Keratinocyte (primary cell): ENCODE results near the gene MALRD1. TPM values are rescaled to one million over a fixed set of nuclear protein-coding genes. Genes with fewer than 3 reads are reported as not detected.
A peak's percentile ranks its signal among the peaks of the same experiment; 100 is the strongest.

Experiments
- DNase-seq: peaks from one replicate; pipeline ENCODE4 v3.0.0-alpha.2; 2011; ENCODE audit warnings: low read depth, missing footprints, low spot score
- FAIRE-seq: peaks from 2 replicates; lab custom pipeline; 2011; peaks lifted over from hg19 to GRCh38; lab: Jason Lieb, UNC
- H2AFZ ChIP-seq: 2 replicates; pipeline ENCODE4 v1.6.0; 2012; ENCODE audit warnings: low read length, control low read depth, inconsistent platforms; ENCODE audit not compliant: control insufficient read depth
- H3K27ac ChIP-seq: 2 replicates; pipeline ENCODE4 v1.5.1; 2011; ENCODE audit warnings: low read length; ENCODE audit not compliant: control insufficient read depth, insufficient read depth
- H3K27me3 ChIP-seq: 3 replicates; pipeline ENCODE4 v1.6.0; 2011; ENCODE audit warnings: low read length; ENCODE audit not compliant: control insufficient read depth, insufficient read depth; ENCODE audit errors: extremely low read depth
- H3K36me3 ChIP-seq, 2 experiments: 2 replicates in 1 of 2; 3 replicates in 1 of 2; pipeline ENCODE4 v1.5.1; 2011; ENCODE audit warnings: low read length in 2 of 2, mild to moderate bottlenecking in 1 of 2; ENCODE audit not compliant: control insufficient read depth in 2 of 2, insufficient read depth in 2 of 2; ENCODE audit errors: extremely low read depth in 1 of 2
- H3K4me1 ChIP-seq: 3 replicates; pipeline ENCODE4 v1.5.1; 2011; ENCODE audit warnings: low read length; ENCODE audit not compliant: control insufficient read depth, insufficient read depth; ENCODE audit errors: extremely low read depth
- H3K4me2 ChIP-seq: 3 replicates; pipeline ENCODE4 v1.6.0; 2011; ENCODE audit warnings: low read depth, low read length; ENCODE audit not compliant: control insufficient read depth, insufficient read depth; ENCODE audit errors: extremely low read depth
- H3K4me3 ChIP-seq, 3 experiments: fragments of 200-600 bp in 1 of 3; sonication (generic) in 1 of 3; 2 replicates in 2 of 3; 3 replicates in 1 of 3; pipeline ENCODE4 v1.5.1; 2011 to 2016; ENCODE audit warnings: low read length in 3 of 3, mild to moderate bottlenecking in 3 of 3, control low read depth in 2 of 3, inconsistent platforms in 1 of 3, low read depth in 1 of 3, mixed read lengths in 1 of 3, mixed run types in 1 of 3, moderate library complexity in 1 of 3; ENCODE audit not compliant: control insufficient read depth in 2 of 3, insufficient read depth in 2 of 3; ENCODE audit errors: extremely low read depth in 1 of 3
- H3K79me2 ChIP-seq: 2 replicates; pipeline ENCODE4 v1.6.0; 2012; ENCODE audit warnings: low read length; ENCODE audit not compliant: control insufficient read depth, insufficient read depth
- H3K9ac ChIP-seq: 3 replicates; pipeline ENCODE4 v1.6.0; 2011; ENCODE audit warnings: low read length; ENCODE audit not compliant: control insufficient read depth, insufficient read depth; ENCODE audit errors: extremely low read depth
- H3K9me1 ChIP-seq: 3 replicates; pipeline ENCODE4 v1.6.0; 2011; ENCODE audit warnings: low read length; ENCODE audit not compliant: control insufficient read depth, insufficient read depth; ENCODE audit errors: extremely low read depth
- H3K9me3 ChIP-seq: 2 replicates; pipeline ENCODE4 v1.5.1; 2012; ENCODE audit warnings: low read depth, low read length; ENCODE audit not compliant: control insufficient read depth
- H4K20me1 ChIP-seq: 3 replicates; pipeline ENCODE4 v1.6.0; 2011; ENCODE audit warnings: low read length; ENCODE audit not compliant: control insufficient read depth, insufficient read depth; ENCODE audit errors: extremely low read depth
- CTCF ChIP-seq, 3 experiments: IDR thresholded peaks in 1 of 3; conservative IDR thresholded peaks in 1 of 3; optimal IDR thresholded peaks in 1 of 3; 2 replicates in 2 of 3; 3 replicates in 1 of 3; pipeline versions ENCODE3 to v1.5.1; 2011; ENCODE audit warnings: low read length in 3 of 3, mild to moderate bottlenecking in 3 of 3, moderate library complexity in 2 of 3, control low read depth in 1 of 3, inconsistent platforms in 1 of 3; ENCODE audit not compliant: insufficient read depth in 2 of 3; ENCODE audit errors: extremely low read depth in 1 of 3
- EZH2 ChIP-seq: IDR thresholded peaks from one replicate; pipeline ENCODE4 v1.6.1; 2012; ENCODE audit warnings: inconsistent platforms, mild to moderate bottlenecking, low read length, moderate library complexity
- dilution Hi-C: fragments of 300-500 bp; cut with MboI; formaldehyde crosslinking; loops from one replicate; pipeline ENCODE4 v1.7.0; 2020; ENCODE audit warnings: low sequenced_read_pairs; ENCODE audit not compliant: extremely low pct_ligation_motif_present
- polyA plus RNA-seq, 5 experiments: library from polyadenylated mRNA; depleted of rRNA in 3 of 5; stranded (reverse) in 3 of 5; stranded (forward) in 1 of 5; unstranded in 1 of 5; fragments of >200 nt; gene quantifications; 1 replicate in 1 of 5; 2 replicates in 3 of 5; 3 replicates in 1 of 5; pipeline versions ENCODE4 v1.2.1 to v1.2.3, GENCODE V29; 2011 to 2012; ENCODE audit warnings: missing spikeins in 2 of 5, low read depth in 1 of 5, low replicate concordance in 1 of 5

MALRD1 gene
- polyA plus RNA-seq, 1 donor (not counting 4 experiments of a cell fraction or from before 2014, with no cell fraction given), result not detected

GRCh38 chr10:19412531-19412930 lies 363.9 kb downstream of the MALRD1 start:
- TF ChIP-seq CTCF (optimal IDR thresholded peaks at IDR 0.05 in 1 of 3, IDR thresholded peaks at IDR 0.05 in 1 of 3, conservative IDR thresholded peaks at IDR 0.05 in 1 of 3; ENCODE audit: extremely low read depth in 1 of 3, insufficient read depth in 2 of 3, low read length in 3 of 3), result peak; percentile 47 to 58 (median 52)
- TF ChIP-seq EZH2, result no peak
- no peaks in the 10 kb centered on the region for H4K20me1 ChIP-seq
- no peaks in the 10 kb centered on the region for H3K4me1 ChIP-seq
- dilution Hi-C loops, result no loop called here
- H3K27ac ChIP-seq, result no peak overlapping the region
- no peaks in the 10 kb centered on the region for H3K9me1 ChIP-seq
- H3K36me3 ChIP-seq, result no peaks in the 10 kb centered on the region
- H3K79me2 ChIP-seq, result no peaks in the 10 kb centered on the region
- H3K4me2 ChIP-seq, result no peak overlapping the region
- no peaks in the 10 kb centered on the region for H3K27me3 ChIP-seq
- DNase-seq (no peak), FAIRE-seq (no peak)
- H3K4me3 ChIP-seq, result no peak overlapping the region
- H3K9ac ChIP-seq, result no peak overlapping the region
- no peaks in the 10 kb centered on the region for H3K9me3 ChIP-seq
- H2AFZ ChIP-seq, result no peak overlapping the region

- TF ChIP-seq CTCF (optimal IDR thresholded peaks at IDR 0.05 in 1 of 3, IDR thresholded peaks at IDR 0.05 in 1 of 3, conservative IDR thresholded peaks at IDR 0.05 in 1 of 3; ENCODE audit: extremely low read depth in 1 of 3, insufficient read depth in 2 of 3, low read length in 3 of 3), result no peak
- TF ChIP-seq EZH2, result no peak
- no peak overlapping the region for H3K4me3 ChIP-seq
- no peaks in the 10 kb centered on the region for H3K79me2 ChIP-seq
- DNase-seq (no peak), FAIRE-seq (no peak)
- H3K4me1 ChIP-seq, result no peaks in the 10 kb centered on the region
- dilution Hi-C loops, result no loop called here
- no peaks in the 10 kb centered on the region for H3K36me3 ChIP-seq
- no peak overlapping the region for H3K4me2 ChIP-seq
- no peak overlapping the region for H2AFZ ChIP-seq
- no peaks in the 10 kb centered on the region for H3K27me3 ChIP-seq
- no peaks in the 10 kb centered on the region for H3K9me1 ChIP-seq
- no peak overlapping the region for H3K27ac ChIP-seq
- no peak overlapping the region for H3K9ac ChIP-seq
- no peaks in the 10 kb centered on the region for H4K20me1 ChIP-seq
- H3K9me3 ChIP-seq, result no peaks in the 10 kb centered on the region
Observed at GRCh38 chr10:19416164-19416563, 367.6 kb downstream of the MALRD1 start.
